GM23248 (cell line): ENCODE results near the gene LPO.

ENCODE experiments used
- EZH2 ChIP-seq: fragments of 200-600 bp; sonication (generic); IDR thresholded peaks from 2 replicates; pipeline ENCODE4 v1.6.1; 2018; ENCODE audit warnings: antibody characterized with exemption, mild to moderate bottlenecking; ENCODE audit not compliant: insufficient read depth, poor library complexity, severe bottlenecking
- EZH2phosphoT487 ChIP-seq: fragments of 200-600 bp; sonication (generic); IDR thresholded peaks from 2 replicates; pipeline ENCODE4 v1.6.1; 2018; ENCODE audit warnings: antibody characterized with exemption, moderate library complexity, mild to moderate bottlenecking, low read depth; ENCODE audit not compliant: insufficient read depth

DNA sequence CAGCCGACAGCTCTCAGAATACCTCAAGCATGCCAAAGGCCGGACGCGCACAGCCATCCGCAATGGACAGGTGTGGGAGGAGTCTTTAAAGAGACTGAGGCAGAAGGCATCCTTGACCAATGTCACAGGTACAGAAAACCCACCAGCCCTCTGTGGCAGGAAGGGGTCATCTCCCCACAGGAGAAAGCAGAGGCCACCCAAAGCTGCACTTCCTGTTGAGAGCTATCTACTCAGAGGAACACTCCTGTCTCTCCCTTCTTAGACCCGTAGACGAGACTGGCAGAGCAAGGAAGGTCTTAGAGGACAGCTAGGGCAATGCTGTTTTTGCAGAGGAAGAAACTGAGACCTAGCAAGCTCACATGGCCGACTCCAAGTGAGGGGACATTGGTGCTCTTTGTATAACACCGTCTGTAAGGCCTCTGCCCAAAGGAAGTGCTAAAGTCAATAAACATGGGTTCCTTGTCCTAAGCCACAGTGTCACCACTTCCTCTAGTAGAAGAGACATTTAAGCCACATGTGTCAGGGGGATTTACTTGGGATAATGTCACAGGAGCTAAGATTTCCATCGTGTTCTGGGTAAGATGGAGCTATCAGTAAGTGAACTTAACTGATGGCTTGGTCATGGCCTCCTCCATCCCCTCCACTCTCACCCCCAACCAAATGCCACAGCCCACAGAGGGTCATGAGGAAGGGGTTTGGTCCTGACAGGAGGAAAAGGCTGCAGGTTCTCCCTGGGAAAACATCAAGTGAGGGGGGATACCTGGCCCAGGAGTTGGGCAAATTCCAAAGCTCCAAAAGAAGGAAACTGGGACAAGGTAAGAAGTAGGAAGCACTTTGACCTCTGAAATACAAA is 9.4 kb downstream of the LPO start:
- TF ChIP-seq EZH2 (no peak), EZH2phosphoT487 (no peak)
